Measurements from ENCODE around the gene SLC35F4.

DNA sequence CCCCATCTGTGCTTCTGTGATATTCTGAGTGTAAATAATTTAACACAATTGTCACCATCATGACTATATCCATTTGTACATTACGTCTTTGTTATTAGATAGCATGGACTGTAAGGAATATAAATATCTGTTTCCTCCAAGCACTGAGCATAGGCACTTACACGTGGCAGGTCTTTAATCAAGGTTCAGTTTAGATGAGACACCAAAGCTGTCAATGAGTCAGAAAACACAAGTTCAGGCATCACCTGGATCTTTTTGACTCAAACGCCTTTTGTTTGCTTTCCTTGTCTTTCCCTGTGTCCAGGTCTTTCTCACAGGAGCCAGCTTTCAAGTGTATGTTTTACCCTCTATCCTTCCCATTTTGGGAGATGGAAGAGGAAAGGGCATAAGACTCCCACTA is 209.0 kb downstream of the SLC35F4 start:
- TF ChIP-seq CTCF (IDR thresholded peaks at IDR 0.05 in 2 of 3, conservative IDR thresholded peaks at IDR 0.05 in 1 of 3; ENCODE audit: control insufficient read depth in 2 of 3, extremely low read depth in 1 of 3, insufficient read depth in 1 of 3, low read depth in 3 of 3, low read length in 3 of 3) (no peak), NFYA (IDR thresholded peaks at IDR 0.05; ENCODE audit: borderline replicate concordance, low read depth, low read length) (no peak), IKZF1 (conservative IDR thresholded peaks at IDR 0.05) (no peak), SP1 (IDR thresholded peaks at IDR 0.05; ENCODE audit: low read depth, low read length) (no peak), KLF5 (IDR thresholded peaks at IDR 0.05; ENCODE audit: partially characterized antibody) (no peak), CREM (IDR thresholded peaks at IDR 0.05; ENCODE audit: low read depth) (no peak), EED (IDR thresholded peaks at IDR 0.05; ENCODE audit: low read depth) (no peak), POLR2A (IDR thresholded peaks at IDR 0.05; ENCODE audit: low read depth, low read length) (no peak), ZBTB33 (IDR thresholded peaks at IDR 0.05) (no peak), SPI1 (IDR thresholded peaks at IDR 0.05; ENCODE audit: borderline replicate concordance, insufficient read depth, low read depth, low read length) (no peak)
- TF ChIP-seq, protein P1, sequence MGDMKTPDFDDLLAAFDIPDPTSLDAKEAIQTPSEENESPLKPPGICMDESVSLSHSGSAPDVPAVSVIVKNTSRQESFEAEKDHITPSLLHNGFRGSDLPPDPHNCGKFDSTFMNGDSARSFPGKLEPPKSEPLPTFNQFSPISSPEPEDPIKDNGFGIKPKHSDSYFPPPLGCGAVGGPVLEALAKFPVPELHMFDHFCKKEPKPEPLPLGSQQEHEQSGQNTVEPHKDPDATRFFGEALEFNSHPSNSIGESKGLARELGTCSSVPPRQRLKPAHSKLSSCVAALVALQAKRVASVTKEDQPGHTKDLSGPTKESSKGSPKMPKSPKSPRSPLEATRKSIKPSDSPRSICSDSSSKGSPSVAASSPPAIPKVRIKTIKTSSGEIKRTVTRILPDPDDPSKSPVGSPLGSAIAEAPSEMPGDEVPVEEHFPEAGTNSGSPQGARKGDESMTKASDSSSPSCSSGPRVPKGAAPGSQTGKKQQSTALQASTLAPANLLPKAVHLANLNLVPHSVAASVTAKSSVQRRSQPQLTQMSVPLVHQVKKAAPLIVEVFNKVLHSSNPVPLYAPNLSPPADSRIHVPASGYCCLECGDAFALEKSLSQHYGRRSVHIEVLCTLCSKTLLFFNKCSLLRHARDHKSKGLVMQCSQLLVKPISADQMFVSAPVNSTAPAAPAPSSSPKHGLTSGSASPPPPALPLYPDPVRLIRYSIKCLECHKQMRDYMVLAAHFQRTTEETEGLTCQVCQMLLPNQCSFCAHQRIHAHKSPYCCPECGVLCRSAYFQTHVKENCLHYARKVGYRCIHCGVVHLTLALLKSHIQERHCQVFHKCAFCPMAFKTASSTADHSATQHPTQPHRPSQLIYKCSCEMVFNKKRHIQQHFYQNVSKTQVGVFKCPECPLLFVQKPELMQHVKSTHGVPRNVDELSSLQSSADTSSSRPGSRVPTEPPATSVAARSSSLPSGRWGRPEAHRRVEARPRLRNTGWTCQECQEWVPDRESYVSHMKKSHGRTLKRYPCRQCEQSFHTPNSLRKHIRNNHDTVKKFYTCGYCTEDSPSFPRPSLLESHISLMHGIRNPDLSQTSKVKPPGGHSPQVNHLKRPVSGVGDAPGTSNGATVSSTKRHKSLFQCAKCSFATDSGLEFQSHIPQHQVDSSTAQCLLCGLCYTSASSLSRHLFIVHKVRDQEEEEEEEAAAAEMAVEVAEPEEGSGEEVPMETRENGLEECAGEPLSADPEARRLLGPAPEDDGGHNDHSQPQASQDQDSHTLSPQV (IDR thresholded peaks at IDR 0.05): no peak
